Smooth muscle cell of the brain vasculature (primary cell): ENCODE measurements around the gene RAB3D.
A peak's percentile ranks its signal among the peaks of the same experiment; 100 is the strongest.
"Not testable (repeated sequence)": the region's sequence is repeated elsewhere in the genome, so short reads cannot be mapped to it uniquely, and the experiment has no call there.

ENCODE experiments used
- DNase-seq: peaks from one replicate; pipeline ENCODE4 v3.0.0-alpha.2; 2012; ENCODE audit warnings: low read depth, low spot score

RAB3D gene

GRCh38 chr19:11339254-11340098 is at the start of gene RAB3D:
Gene RAB3D (minus strand): TSS chr19:11339657. CDS start chr19:11337399, 2,258 bp downstream.
- DNase-seq = no peak

GRCh38 chr19:11387162-11388034 is 47.9 kb upstream of the RAB3D start:
- no peak for DNase-seq

- no peak for DNase-seq
Observed at GRCh38 chr19:11384778-11385129, 45.3 kb upstream of the RAB3D start.

GRCh38 chr19:11383706-11384048 is 44.2 kb upstream of the RAB3D start:
- DNase-seq = no peak

- no peak for DNase-seq
Observed at GRCh38 chr19:11382898-11383705, 43.6 kb upstream of the RAB3D start.

- DNase-seq = peak; percentile 75
Observed at GRCh38 chr19:11380653-11381537, 41.4 kb upstream of the RAB3D start.

GRCh38 chr19:11379857-11380350 is 40.4 kb upstream of the RAB3D start:
- DNase-seq = no peak

GRCh38 chr19:11379269-11379845 is 39.9 kb upstream of the RAB3D start:
- DNase-seq = not testable (repeated sequence)

- DNase-seq = no peak
Observed at GRCh38 chr19:11378319-11379189, 39.1 kb upstream of the RAB3D start.

GRCh38 chr19:11377756-11378155 is 38.3 kb upstream of the RAB3D start:
- DNase-seq = no peak

- no peak for DNase-seq
Observed at GRCh38 chr19:11377237-11377636, 37.8 kb upstream of the RAB3D start.

- no peak for DNase-seq
Observed at GRCh38 chr19:11375143-11375948, 35.9 kb upstream of the RAB3D start.

GRCh38 chr19:11374433-11375142 is 35.1 kb upstream of the RAB3D start, which contains the start of gene SWSAP1:
Gene SWSAP1 (plus strand): TSS chr19:11374666. CDS start chr19:11374681, 15 bp downstream.
- DNase-seq = peak; percentile 98

- no peak for DNase-seq
Observed at GRCh38 chr19:11373885-11374432, 34.5 kb upstream of the RAB3D start.

GRCh38 chr19:11373166-11373884 is 33.9 kb upstream of the RAB3D start:
- DNase-seq = no peak

- DNase-seq = no peak
Observed at GRCh38 chr19:11370744-11371143, 31.3 kb upstream of the RAB3D start.

GRCh38 chr19:11367528-11367927 is 28.1 kb upstream of the RAB3D start:
- no peak for DNase-seq
